SKM-1 (cell line): ENCODE measurements around the gene LRRC75A.
"Not testable (repeated sequence)": the region's sequence is repeated elsewhere in the genome, so short reads cannot be mapped to it uniquely, and the experiment has no call there.

ENCODE experiments used
- DNase-seq: peaks from one replicate; lab custom pipeline; 2025; ENCODE audit not compliant: unreplicated experiment; lab: John Stamatoyannopoulos, UW

The LRRC75A gene, protein sequence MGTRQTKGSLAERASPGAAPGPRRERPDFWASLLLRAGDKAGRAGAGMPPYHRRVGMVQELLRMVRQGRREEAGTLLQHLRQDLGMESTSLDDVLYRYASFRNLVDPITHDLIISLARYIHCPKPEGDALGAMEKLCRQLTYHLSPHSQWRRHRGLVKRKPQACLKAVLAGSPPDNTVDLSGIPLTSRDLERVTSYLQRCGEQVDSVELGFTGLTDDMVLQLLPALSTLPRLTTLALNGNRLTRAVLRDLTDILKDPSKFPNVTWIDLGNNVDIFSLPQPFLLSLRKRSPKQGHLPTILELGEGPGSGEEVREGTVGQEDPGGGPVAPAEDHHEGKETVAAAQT

DNA sequence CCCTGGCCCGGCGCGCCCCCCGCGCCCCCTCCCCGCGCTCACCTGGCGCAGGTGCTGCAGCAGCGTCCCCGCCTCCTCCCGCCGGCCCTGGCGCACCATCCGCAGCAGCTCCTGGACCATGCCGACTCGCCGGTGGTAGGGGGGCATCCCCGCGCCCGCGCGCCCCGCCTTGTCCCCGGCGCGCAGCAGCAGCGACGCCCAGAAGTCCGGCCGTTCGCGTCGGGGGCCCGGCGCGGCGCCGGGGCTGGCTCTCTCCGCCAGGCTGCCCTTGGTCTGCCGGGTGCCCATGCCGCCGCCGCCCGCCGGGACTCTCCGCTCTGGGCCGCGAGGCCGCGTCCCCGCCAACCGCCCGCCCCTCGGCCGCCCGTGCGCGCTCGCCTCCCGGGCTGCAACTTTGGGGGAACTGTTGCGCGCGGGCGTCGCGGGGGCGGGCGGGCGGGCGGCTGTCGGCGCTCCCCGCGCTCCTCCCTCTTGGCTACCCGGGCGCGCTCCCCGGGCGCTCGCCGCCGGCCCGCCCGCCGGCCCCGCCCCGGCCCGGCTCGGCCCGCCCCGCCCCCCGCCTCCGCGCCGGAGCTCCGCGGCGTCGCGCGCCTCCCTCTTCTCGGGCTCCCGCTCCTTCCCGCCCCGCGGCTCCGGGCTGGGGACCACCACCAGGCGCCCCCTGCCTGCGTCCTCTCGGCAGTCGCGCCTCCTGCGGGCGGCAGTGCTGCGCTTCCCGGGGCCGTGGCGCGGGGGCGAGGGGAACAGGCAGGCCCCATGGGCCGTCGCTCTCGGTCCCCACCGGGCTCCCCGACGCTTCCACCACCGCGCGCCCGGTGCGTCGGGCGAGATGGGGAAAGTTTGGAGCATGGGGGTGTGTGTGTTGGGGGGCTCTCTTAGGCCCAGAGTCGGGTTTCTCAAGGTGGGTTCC lies at the start of gene LRRC75A:
TSS of gene LRRC75A (minus strand) at position 491 of the 910 bp plus-strand sequence. CDS start at position 288, 203 bp downstream.
- DNase-seq, result no peak

DNA sequence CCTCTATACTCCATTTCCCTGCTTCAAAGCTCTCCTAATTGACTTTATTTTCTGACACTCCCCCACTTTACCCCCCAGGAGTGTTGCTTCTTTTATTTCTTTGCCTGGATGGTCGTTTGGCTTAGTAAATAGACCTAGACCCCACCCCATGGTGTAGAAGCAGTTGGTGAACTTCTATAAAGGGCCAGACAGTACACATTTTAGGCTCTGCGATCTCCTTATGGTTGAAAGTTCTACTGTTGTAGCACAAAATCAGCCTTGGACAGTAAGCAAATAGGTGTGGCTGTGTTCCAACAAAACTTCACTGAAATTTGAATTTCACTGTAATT lies 45.1 kb upstream of the LRRC75A start:
- no peak for DNase-seq

DNA sequence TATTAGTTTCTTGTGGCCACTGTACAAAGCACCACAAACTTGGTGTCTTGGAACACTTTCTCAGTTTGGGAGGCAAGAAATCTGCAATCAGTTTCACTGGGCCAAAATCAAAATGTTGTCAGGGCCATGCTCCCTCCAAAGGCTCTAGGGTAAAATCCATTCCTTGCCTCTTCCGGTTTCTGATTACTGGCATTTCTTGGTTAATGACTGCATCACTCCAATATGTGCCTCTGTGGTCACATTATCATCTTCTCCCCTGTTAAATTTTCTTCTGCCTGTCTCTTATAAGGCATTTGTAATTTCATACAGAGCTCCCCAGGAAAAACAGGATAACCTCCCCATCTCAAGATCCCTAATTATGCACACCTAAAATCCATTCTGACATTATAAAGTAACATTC lies 42.2 kb upstream of the LRRC75A start:
- no peak for DNase-seq

DNA sequence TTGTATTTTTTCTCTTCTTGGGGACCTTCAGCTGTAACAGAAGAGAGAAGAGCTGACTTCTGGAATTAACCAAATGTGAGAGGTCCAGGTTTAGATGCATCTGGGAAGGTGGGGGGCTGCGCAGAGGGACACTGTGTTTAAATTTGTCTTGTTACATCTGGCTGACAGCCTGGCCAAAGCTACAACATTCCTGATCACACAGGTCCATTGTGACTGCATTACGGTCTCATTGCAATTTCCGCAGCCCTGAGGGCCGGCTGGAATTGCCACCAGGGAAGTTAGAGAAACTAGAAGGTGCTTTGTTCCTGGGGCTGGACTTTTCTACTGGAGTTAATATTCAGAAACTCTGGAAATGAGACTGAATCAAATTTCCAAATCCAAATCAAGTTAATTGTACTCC lies 37.9 kb upstream of the LRRC75A start:
- no peak for DNase-seq

DNA sequence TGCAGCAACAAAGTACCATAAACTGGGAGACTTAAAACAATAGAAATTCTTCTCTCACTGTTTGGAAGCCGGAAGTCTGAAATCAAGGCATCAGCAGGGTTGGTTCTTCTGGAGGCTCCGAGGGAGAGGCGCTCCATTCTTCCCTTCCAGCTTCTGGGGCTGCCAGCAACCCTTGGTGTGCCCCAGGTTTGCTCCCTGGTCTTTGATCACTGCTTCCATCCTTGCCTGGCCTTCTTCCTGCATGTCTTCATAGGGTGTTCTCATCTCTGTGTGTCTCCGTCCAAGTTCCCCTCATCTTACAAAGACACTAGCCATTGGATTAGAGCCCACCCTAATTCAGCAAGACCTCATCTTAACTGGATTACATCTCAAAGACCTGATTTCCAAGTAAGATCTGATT lies 35.3 kb upstream of the LRRC75A start:
- DNase-seq, result no peak

DNA sequence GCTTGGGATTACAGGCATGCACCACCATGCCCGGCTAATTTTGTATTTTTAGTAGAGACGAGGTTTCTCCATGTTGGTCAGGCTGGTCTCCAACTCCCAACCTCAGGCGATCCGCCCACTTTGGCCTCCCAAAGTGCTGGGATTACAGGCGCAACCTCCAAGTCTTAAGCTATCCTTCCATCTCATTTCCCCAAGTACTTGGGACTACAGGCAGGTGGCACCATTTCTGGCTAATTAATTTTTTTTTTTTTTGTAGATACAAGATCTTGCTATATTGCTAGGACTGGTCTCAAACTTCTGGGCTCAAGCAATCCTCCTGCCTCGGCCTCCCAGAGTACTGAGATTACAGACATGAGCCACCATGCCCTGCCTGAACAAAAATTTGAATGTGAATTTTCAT lies 33.6 kb upstream of the LRRC75A start:
- DNase-seq, result not testable (repeated sequence)

DNA sequence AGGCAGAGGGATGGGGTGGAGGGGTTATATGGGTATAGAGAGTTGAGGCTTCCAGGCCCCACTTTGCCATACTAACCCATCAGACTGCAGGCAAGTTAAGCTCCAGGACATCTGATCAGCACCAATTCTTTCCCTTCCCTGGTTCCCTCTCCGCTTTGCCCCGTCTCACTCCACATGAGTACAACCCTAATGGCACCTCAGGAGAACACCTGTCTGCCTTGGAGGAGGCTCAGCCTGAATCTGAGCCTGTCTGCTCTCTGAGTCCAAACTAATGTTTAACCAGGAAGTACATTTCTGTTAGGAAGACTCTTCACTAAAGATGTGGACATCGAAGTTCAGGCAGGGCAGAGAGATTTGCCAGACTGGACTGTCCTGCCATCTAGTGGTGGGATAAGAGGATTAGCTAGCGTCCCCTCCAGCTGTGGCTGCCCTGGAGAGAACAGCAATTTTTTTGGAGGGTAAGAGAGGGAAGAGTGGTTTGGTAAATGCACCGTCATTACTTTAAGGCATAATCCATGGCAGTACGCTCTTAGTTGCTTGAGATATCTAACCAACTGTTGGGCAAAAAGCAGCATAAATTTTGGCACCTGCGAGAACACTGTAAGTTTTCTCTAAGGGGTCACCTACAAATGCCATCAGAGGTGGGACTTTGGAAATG lies 29.2 kb upstream of the LRRC75A start:
- DNase-seq, result peak; percentile 92

DNA sequence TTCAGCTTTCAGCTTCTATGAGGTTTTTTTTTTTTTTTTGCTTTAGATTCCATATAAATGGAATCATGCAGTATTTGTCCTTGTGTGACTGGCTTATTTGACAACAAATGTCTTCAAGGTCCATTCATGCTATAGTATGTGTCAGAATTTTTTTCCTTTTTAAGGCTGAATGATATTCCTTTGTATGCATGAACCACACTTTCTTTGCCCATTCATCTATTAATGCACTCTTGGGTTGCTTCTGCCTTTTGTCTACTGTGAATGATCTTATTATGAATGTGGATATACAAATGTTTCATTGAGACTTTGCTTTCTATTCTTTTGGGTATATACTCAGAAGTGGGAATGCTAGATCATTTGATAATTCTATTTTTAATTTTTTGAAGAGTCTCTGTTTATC lies 27.0 kb upstream of the LRRC75A start:
- no peak for DNase-seq

DNA sequence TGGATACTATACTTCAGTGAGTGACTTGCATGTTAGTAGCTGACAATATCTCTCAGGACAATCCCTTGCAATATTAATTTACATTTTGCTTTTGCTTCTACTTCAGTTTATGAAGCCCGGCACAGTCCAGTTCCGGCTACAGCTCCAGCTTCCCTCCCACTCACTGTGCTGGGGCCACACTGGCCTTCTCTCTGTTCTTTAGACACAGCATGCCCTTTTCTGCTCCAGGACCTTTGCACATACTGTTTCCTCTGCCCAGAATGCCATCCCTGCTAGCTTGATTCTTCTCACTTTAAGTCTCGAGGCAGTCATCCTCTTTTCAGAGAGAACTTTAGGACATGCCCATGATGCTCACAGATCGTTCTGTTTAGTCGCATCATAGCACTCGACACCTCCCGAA lies 25.5 kb upstream of the LRRC75A start:
- no peak for DNase-seq

DNA sequence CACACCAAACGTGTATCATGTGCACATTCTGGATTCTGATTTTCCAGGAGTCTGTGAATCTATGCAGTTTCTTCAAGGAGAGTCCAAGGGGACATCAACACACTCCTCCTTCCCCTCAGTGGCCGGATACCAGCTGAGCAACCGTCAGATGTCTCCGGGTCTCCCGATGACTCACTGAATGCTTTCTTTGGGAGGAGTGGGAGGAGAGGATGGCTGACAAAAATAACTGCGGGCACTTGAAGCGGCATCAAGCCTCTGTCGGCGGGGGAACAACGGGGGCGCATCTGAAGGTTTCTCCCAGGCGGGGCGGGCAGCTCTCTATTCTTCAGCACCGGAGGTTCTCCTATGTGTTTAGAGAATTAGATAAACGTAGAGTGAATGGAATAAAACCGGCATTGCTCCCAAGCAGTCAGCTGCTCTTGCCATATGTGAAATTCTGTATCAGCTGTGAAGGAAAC lies 24.6 kb upstream of the LRRC75A start:
- DNase-seq, result no peak

DNA sequence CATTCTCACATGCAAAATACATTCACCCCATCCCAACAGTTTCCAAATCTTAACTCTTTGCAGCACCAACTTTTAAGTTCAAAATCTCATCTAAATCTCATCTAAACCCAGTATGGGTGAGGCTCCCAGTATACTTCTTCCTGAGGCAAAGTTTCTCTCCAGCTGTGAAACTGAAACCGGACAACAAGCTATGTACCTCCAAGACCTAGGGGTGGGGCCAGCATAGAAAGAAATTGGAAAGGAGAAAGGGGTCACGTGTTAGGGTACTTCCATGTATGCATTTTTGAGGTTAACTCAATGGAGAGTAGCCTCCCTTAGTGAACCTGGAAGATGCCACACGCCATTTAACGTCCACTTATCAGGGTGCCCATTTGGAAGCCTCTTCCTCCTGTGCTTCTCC lies 23.9 kb upstream of the LRRC75A start:
- no peak for DNase-seq

DNA sequence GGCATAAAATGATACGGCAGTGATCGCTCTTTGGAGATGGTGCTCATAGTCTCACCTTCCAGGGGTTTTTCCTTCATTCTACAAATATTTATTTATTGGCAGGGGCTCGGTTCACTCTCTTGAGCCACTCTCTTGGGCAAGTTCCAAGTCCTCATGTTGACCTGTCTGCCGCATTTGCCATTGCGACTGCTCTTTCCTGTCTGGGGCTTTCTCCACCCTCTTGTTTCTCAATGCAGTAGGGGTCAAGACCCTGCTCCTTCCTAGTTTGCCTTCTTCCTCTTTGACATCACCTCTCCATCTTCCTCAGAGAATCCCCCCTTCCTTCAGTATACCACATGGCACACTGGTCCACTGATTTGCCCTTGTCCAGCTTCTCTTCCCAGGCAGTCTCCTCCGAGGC lies 21.9 kb upstream of the LRRC75A start:
- DNase-seq, result peak; percentile 90

DNA sequence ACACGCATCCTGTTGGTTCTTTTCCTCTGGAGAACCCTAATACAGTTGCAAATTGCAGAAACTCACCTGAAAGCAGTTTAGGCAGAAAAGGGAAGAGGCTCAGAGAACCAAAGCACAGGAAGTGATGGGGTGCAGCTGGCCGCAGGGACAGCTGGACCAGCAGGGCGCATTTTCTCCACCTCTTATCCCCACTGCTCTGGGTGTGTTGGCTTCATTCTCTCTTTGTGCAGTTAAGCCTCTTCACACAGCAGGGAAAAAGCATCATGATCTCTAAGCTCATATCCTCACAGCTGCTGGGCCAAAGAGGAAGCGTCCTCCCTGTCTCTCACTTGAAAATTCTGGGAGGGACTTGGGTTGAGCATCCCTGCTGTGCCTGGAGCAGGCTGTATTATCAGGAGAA lies 20.0 kb upstream of the LRRC75A start:
- peak; percentile 62 for DNase-seq

DNA sequence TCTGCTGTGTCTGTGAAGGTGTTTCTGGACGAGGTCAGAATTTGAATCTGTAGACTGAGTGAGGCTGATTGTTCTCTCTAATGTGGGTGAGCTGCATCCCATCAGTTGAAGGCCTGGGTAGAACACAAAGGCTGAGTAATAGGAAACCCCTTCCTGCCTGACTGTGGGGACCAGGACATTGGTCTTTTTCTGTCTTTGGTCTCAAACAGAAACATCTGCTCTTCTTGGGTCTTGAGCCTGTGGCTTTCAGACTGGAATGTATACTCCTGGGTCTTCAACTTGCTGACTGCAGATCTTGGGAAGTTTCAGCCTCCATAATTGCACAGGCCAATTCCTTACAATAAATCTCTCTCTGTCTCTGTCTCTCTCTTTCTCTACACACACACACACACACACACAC lies 19.6 kb upstream of the LRRC75A start:
- no peak for DNase-seq

DNA sequence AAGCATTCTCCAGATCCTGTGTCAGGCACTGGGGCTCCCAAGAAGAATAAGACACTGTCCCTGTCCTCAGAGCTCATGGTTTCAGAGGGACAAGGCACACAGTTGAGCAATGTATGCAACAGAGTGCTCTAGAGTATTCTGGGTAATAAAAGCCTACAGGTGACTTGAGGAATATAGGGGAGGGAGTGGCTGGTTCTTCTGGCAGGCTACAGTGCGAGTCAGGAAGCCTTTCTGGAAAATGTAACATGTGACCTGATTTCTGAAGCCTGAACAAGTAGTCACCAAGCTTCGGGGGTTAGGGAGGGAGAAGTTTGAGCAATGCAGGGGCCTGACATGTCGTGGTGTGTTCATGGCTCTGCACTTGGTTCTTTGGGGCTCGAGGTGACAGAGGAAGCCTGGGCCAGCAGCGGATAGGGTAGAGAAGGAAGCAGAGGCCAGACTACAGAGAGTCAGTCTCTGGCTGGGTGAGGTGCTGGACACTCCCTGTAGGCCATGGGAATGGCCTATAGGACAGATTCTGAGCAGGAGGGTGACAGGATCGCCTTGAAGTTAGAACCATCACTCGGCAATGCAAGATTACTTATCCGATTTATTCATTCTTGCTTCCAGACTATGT lies 16.0 kb upstream of the LRRC75A start:
- DNase-seq, result no peak

DNA sequence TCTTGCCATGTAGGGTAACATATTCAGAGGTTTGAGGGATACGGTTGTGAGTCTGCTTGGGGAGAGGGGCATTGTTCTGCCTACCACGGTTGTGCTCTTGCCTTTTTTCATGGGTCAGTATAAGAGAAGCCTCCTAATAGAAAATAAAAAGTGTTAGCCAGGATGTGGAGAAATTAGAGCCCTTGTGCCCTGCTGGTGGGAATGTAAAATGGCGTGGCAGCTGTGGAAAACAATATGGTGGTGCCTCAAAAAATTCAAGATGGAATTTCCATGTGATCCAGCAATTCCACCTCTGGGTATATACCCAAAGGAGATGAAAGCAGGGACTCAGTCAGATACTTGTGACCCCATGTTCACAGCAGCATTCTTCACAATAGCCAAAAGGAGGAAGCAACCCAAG lies 14.2 kb upstream of the LRRC75A start:
- DNase-seq, result no peak

DNA sequence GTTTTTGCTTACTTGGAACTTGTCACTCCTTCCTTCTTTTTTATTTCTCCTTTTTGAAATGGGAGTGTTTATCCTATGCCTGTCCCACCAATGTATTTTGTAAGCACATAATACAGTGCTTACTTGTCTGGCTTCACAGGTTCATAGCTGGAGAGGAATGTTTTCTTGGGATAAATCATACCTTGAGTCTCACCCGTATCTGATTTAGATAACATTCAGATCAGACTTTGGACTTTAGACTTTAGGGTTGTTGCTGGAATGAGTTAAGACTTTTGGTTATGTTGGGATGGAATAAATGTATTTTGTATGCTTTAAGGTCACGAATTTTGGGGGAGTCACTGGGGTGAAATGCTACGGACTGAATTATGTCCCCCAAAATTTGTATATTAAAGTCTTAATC lies 13.0 kb upstream of the LRRC75A start:
- DNase-seq, result no peak

DNA sequence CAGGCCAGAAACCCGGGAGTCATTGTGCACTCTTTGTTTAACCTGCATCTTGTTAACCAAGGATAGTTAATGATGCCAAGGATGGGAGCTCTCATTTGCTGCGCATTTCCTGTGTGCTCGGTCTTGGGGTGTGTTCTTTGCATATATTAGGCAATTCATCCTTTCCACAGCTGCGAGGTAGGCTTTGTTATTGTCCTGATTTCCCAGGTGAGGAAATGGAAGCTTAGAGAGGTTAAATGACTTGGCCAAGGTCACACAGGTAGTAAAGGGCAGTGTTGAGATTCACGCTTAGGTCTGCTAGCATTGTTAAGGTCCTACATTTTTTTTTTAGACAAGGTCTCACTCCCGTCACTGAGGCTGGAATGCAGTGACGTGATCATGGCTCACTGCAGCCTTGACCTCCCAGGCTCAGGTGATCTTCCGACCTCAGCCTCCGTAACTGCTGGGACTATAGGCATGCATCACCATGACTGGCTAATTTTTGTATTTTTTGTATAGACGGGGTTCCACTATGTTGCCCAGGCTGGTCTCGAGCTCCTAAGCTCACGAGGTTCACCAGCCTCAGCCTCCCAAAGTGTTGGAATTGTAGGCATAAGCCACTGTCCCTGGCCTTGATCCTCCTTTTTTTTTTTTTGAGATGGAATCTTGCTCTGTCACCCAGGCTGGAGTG lies 5.0 kb upstream of the LRRC75A start:
- no peak for DNase-seq

DNA sequence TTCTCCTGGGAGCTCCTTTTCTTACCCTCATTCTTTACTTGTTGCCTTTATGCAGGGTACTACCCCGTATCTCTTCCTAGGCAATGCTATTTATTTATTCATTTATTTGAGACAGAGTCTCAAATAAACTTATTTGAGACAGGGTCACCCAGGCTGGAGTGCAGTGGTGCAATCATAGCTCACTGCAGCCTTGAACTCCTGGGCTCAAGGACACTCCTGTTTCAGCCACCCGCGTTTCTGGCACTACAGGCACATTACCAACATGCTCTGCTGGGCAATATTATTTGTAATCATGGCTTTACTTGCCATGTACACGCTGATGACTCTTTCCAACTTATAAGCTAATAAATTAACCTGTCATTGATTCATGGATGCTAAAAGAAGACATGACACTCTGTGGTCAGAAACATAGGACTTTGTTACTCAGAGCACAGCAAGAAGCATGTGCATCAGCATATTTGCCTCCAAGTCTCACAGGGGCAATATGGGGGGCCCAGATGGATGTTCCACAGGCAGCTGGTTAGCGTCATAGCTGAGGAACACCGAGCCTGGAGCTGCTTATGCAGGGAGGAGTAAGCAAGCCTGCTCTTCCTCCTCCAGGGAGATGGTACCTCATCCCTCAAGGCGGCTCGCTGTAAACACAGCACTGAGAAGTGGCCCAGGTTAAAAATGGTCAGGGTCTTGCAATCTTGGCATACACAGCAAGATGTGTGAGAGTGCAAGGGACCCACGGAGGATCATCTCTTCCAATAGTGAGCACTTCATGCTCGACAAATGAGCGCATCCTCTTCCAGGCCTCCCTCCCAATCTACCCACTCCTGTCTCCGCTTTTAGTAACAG lies 4.2 kb upstream of the LRRC75A start:
- DNase-seq, result no peak

DNA sequence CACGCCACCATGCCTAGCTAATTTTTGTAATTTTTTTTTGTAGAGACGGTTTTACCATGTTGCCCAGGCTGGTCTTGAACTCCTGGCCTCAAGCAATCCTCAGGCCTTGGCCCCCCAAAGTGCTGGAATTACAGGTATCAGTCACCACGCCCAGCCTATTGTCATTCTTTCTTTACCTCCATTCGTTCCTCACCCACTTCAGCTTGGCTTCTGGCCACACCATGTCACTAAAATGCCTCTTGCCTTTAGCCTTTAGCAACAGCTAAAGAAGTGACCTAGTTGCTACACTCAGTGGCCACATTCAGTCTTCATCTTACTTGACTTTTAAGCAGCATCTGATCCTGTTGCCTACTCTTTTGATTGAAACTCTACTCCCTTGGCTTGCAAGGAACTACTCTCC lies 3.6 kb upstream of the LRRC75A start:
- DNase-seq, result no peak
